Fibroblast of lung (primary cell): ENCODE results near the gene CDK11B. TPM values are rescaled to one million over a fixed set of nuclear protein-coding genes. Genes with fewer than 3 reads are reported as not detected.

Source experiments
- DNase-seq, 2 donors: peaks; one replicate each; pipeline versions ENCODE4 v3.0.0 to v3.0.0-alpha.2; 2010; ENCODE audit warnings: low read depth in 2 of 2
- H2AFZ ChIP-seq: 2 replicates; pipeline ENCODE4 v1.5.1; 2012; ENCODE audit warnings: low read length, control low read depth, inconsistent platforms
- H3K27ac ChIP-seq: 2 replicates; pipeline ENCODE4 v1.5.1; 2011; ENCODE audit warnings: low read length, control low read depth; ENCODE audit not compliant: insufficient read depth
- H3K27me3 ChIP-seq: 2 replicates; pipeline ENCODE4 v1.5.1; 2011; ENCODE audit warnings: mild to moderate bottlenecking, low read length; ENCODE audit not compliant: control insufficient read depth, insufficient read depth
- H3K36me3 ChIP-seq: 2 replicates; pipeline ENCODE4 v1.5.1; 2011; ENCODE audit warnings: low read length; ENCODE audit not compliant: control insufficient read depth, insufficient read depth
- H3K4me1 ChIP-seq: 2 replicates; pipeline ENCODE4 v1.5.1; 2011; ENCODE audit warnings: low read length; ENCODE audit not compliant: control insufficient read depth, insufficient read depth; ENCODE audit errors: extremely low read depth
- H3K4me2 ChIP-seq: 2 replicates; pipeline ENCODE4 v1.5.1; 2011; ENCODE audit warnings: low read length, control low read depth; ENCODE audit not compliant: insufficient read depth; ENCODE audit errors: extremely low read depth
- H3K4me3 ChIP-seq, 4 experiments: fragments of 200-600 bp in 1 of 4; sonication (generic) in 1 of 4; replicated peaks in 1 of 4; 2 replicates each; pipeline ENCODE4 v1.5.1; 2011 to 2016; ENCODE audit warnings: low read length in 4 of 4, low read depth in 3 of 4, mild to moderate bottlenecking in 3 of 4, control low read depth in 2 of 4, inconsistent platforms in 1 of 4, mixed read lengths in 1 of 4; ENCODE audit not compliant: insufficient read depth in 1 of 4; ENCODE audit errors: control extremely low read depth in 1 of 4
- H3K79me2 ChIP-seq: 2 replicates; pipeline ENCODE4 v1.5.1; 2012; ENCODE audit warnings: mild to moderate bottlenecking, low read length, inconsistent platforms; ENCODE audit not compliant: control insufficient read depth, insufficient read depth
- H3K9ac ChIP-seq: 2 replicates; pipeline ENCODE4 v1.5.1; 2011; ENCODE audit warnings: mild to moderate bottlenecking, low read length, control low read depth; ENCODE audit not compliant: insufficient read depth
- H3K9me3 ChIP-seq: 2 replicates; pipeline ENCODE4 v1.5.1; 2012; ENCODE audit warnings: low read depth, low read length; ENCODE audit not compliant: control insufficient read depth, insufficient read depth
- H4K20me1 ChIP-seq: 2 replicates; pipeline ENCODE4 v1.5.1; 2011; ENCODE audit warnings: low read length; ENCODE audit not compliant: control insufficient read depth, insufficient read depth; ENCODE audit errors: extremely low read depth
- CTCF ChIP-seq, 2 donors: IDR thresholded peaks in 1 of 2; conservative IDR thresholded peaks in 1 of 2; 1 replicate in 1 of 2; 2 replicates in 1 of 2; pipeline ENCODE4 v1.5.1; 2011 to 2012; ENCODE audit warnings: low read length in 2 of 2, control low read depth in 1 of 2, inconsistent platforms in 1 of 2, low read depth in 1 of 2, mild to moderate bottlenecking in 1 of 2
- EZH2 ChIP-seq: IDR thresholded peaks from 2 replicates; pipeline ENCODE4 v1.5.1; 2012; ENCODE audit warnings: low read length, control low read depth, mild to moderate bottlenecking; ENCODE audit errors: missing control alignments
- polyA plus RNA-seq, 2 donors: library from polyadenylated mRNA; depleted of rRNA in 1 of 2; stranded (reverse) in 1 of 2; unstranded in 1 of 2; fragments of >200 nt; gene quantifications; 2 replicates each; pipeline ENCODE4 v1.2.1, GENCODE V29; 2011 to 2012; ENCODE audit warnings: missing spikeins in 1 of 2
- total RNA-seq: library from RNA; depleted of rRNA; stranded (reverse); fragments of >200 nt; gene quantifications from 2 replicates; pipeline ENCODE4 v1.2.1, GENCODE V29; 2014

CDK11B gene
- total and polyA plus RNA-seq, 2 donors (not counting 1 experiment from before 2014, with no cell fraction given), result 2.5 to 9.7 TPM

- no peaks in the 10 kb centered on the region for H4K20me1 ChIP-seq
- H3K4me1 ChIP-seq, result peaks cover 2% of the 10 kb centered on the region
- no peak overlapping the region for H3K27ac ChIP-seq
- no peaks in the 10 kb centered on the region for H3K36me3 ChIP-seq
- H3K4me3 ChIP-seq, result no peak overlapping the region
- peaks cover 4% of the 10 kb centered on the region for H3K27me3 ChIP-seq
- no peak overlapping the region for H3K9ac ChIP-seq
- no peak overlapping the region for H3K4me2 ChIP-seq
- H2AFZ ChIP-seq, result no peak overlapping the region
- DNase-seq, result no peak
- TF ChIP-seq CTCF (conservative IDR thresholded peaks at IDR 0.05 in 1 of 2, IDR thresholded peaks at IDR 0.05 in 1 of 2; ENCODE audit: low read depth in 1 of 2, low read length in 2 of 2), result no peak
- TF ChIP-seq EZH2, result no peak
- no peaks in the 10 kb centered on the region for H3K79me2 ChIP-seq
- no peaks in the 10 kb centered on the region for H3K9me3 ChIP-seq
These were observed 57.1 kb downstream of the CDK11B start for GRCh38 chr1:1601564-1602303.

- Histone ChIP-seq H3K4me1 (peaks cover 2% of the 10 kb centered on the region), H3K79me2 (no peaks in the 10 kb centered on the region), H3K27me3 (peaks cover 11% of the 10 kb centered on the region)
These were observed 57.8 kb downstream of the CDK11B start for GRCh38 chr1:1600861-1601563.

More at GRCh38 chr1:1600861-1601563, 57.8 kb downstream of the CDK11B start:
- Histone ChIP-seq H3K9me3 (no peaks in the 10 kb centered on the region), H3K9ac (no peak overlapping the region), H2AFZ (no peak overlapping the region), H3K4me2 (no peak overlapping the region), H4K20me1 (no peaks in the 10 kb centered on the region), H3K27ac (no peak overlapping the region), H3K36me3 (no peaks in the 10 kb centered on the region), H3K4me3 (no peak overlapping the region)
- TF ChIP-seq CTCF (conservative IDR thresholded peaks at IDR 0.05 in 1 of 2, IDR thresholded peaks at IDR 0.05 in 1 of 2; ENCODE audit: low read depth in 1 of 2, low read length in 2 of 2) (no peak), EZH2 (no peak)
- no peak for DNase-seq
